Measurements from ENCODE around the gene UBIAD1. TPM values are rescaled to one million over a fixed set of nuclear protein-coding genes. Genes with fewer than 3 reads are reported as not detected.
"Not testable (repeated sequence)": the region's sequence is repeated elsewhere in the genome, so short reads cannot be mapped to it uniquely, and the experiment has no call there.

UBIAD1 gene
- total RNA-seq, 1 donor from 2014 or later = 13.2 TPM

DNA sequence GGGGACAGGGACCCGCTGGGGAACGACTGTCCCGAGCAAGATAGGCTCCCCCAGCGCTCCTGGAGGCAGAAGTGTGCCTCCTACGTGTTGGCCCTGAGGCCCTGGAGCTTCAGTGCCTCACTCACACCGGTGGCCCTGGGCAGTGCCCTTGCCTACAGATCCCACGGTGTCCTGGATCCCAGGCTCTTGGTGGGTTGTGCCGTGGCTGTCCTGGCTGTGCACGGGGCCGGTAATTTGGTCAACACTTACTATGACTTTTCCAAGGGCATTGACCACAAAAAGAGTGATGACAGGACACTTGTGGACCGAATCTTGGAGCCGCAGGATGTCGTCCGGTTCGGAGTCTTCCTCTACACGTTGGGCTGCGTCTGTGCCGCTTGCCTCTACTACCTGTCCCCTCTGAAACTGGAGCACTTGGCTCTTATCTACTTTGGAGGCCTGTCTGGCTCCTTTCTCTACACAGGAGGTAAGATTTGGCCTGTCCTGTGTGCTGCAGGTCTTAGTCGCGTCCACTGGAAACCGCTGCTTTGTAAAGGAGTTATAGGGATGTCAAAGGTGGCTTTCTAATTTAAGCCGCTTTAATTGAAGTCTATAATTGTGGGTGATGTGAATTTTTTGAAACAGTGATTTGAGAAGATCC, 717 bp downstream of the UBIAD1 start:
- DNase-seq (ENCODE audit: low spot score) = no peak
- intact Hi-C loops (cut with DNase I) = no loop called here

DNA sequence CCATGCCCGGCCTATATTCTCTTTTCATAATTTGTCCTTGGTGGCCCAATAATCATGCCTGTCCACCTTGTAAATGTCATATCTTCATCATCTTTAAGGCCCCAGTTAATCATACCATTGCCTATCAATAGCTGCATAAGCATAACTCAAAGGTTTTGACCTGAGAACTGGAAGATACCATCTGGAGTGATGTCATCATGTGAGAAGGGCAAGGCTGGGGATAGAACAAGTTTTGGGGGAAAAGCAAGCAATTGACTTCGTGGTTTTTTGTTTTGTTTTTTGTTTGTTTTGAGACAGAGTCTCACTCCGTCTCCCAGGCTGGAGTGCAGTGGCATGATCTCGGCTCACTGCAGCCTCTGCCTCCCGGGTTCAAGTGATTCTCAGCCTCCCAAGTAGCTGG, 6.2 kb downstream of the UBIAD1 start:
- intact Hi-C loops (cut with DNase I) = no loop called here

DNA sequence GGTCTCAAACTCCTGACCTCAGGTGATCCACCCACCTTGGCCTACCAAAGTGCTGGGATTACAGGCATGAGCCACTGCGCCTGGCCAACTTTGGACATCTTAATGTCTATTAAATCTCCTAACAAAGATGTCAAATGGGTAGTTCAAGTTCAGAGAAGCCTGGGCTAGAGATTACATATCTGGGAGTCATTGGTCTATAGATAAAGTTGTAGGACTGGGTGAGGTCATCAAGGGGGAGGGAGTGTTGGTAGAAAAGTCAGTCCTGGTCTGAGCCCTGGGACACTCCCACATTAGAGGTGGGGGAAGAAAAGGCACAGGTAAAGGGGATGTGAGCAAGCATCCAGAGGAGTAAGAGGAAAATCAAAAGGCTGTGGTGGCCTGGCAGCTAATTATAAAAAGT, 6.6 kb downstream of the UBIAD1 start:
- intact Hi-C loops (cut with DNase I) = no loop called here
- DNase-seq (ENCODE audit: low spot score) = no peak

More for the DNA sequence above, 6.2 kb downstream of the UBIAD1 start:
- DNase-seq (ENCODE audit: low spot score) = no peak

DNA sequence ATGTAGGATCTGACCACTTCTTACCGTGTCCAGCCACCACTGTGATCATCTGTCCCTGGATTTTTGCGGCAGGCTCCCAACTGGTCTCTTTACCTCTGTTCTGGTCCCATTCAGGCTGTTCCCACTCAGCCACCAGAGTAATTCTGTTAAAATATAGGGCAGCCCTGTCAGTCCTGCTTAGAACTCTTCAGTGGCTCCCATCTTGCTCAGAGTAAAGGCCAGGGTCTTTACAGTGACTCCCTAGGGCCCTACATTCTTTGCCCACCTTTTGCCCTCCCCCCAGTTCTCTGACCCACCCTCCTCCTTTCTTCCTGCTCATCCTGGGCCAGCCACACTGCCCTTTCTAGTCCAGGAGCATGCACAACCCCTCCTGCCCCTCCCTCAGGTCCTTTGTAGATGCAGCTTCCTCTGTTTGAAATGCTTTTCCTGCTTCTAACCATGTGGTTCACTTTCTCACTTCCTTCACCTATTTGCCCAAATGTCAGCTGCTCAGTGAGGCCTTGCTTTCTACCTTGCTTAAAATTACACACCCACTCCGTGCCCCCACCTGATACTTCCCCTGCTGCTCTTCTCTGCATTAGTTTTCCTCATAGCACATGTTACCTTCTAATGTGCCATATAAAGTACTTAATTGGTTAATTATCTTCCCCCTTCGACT, 7.8 kb downstream of the UBIAD1 start:
- intact Hi-C loops (cut with DNase I) = no loop called here
- DNase-seq (ENCODE audit: low spot score) = no peak

DNA sequence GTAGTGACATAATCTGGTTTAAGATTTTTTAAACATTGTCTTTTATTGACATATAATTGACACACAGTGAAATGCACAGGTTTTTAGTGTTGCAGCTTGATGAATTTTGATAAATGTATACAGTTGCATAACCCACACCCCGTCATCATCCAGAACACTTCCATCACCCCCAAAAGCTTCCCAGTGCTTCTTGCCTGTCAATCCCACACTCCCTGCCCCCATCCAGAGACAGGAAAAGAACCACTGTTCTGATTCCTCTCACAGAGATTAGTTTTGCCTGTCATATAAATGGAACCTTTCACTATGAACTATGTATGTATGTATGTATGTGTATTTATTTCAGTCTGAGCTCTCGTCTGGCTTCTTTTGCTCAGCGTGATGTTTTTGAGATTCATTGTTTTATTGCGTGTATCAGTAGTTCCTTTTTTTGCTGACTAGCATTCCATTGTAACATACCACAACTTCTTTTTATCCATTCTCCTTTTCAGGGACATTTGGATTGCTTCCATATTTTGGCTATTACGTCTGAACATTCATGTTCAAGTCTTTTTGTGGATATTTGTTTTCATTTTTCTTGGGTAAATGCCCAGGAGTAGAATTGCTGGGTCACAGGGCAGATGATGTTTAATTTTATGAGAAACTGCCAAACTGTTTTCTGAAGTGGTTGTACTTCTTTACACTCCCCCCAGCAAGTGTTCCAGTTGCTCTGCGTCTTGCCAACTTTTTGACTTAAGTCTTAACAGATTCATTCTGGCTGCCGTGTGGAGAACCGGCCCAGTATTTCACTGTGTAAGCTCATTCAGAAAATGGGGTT, 8.7 kb downstream of the UBIAD1 start:
- intact Hi-C loops (cut with DNase I) = no loop called here
- DNase-seq (ENCODE audit: low spot score) = no peak

DNA sequence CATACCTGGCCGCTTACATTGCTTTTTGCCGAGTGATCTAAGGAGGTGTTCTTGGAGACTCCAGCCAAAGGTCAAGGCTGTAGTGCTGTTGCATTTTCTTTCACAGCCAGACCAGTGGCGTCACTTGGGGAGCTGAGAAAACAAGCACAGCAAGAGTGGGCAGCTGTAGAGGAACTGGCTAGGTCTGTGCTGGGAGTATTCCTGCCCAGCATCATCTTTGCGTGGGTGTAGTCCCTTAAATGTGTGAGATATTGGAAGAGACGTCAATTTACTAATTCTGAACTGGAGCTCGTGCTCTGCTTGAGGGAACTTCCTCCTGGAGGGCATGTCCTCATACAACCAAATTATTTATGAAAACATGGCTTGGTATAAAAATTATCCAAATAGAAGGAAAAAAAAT, 10.2 kb downstream of the UBIAD1 start:
- intact Hi-C loops (cut with DNase I) = no loop called here
- DNase-seq (ENCODE audit: low spot score) = no peak

DNA sequence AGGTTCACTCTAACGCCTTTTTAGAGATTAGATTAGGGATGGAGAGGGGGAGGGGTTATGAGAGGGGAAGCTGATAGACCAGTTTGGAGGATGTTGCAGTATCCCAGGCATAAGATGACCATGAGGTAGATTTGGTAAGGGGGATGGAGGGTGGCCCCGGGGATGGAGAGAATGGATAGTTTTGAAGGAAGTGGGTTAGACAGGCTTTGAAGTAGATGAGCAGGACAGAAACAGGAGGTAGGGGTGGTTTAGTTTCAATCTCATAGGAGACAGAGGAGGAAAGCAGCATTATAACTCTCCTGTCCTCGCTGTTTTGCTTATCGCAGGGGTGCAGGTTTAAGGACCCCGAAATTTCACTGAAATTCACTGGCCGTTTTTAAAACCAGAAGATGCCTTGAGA, 11.8 kb downstream of the UBIAD1 start:
- no peak for DNase-seq (ENCODE audit: low spot score)
- intact Hi-C loops (cut with DNase I) = no loop called here

DNA sequence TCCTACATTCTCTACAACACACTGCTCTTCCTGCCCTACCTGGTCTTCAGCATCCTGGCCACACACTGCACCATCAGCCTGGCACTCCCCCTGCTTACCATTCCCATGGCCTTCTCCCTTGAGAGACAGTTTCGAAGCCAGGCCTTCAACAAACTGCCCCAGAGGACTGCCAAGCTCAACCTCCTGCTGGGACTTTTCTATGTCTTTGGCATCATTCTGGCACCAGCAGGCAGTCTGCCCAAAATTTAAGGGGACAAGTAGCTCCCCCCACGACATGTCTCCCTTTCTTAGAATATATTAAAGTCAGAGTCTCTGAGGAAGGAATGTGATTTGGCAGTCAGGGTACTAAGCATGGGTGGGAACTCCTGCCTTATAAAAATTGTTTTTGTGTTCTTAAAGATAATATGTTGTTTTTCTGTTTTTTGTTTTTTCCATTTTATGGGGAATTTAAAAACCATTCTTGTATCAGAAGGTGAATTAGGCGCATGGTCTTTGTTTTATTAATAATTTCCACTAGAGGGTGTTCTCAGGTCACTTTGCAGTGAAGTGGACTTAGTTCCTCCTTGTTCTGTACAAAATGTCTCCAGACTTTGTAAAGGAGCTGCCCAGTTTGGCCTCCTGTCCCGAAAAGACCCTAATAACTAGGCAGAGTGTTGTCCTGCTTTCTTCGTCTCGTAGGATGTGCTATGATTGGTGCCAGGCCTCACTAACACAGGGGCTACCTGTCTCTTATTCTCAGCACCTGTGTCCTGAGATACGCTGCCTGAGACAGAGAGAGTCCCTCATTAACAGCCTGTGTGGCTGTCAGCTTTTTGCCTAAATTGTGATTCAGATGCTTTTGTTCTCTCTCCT, 13.1 kb downstream of the UBIAD1 start:
- no peak for DNase-seq (ENCODE audit: low spot score)
- intact Hi-C loops (cut with DNase I) = no loop called here

DNA sequence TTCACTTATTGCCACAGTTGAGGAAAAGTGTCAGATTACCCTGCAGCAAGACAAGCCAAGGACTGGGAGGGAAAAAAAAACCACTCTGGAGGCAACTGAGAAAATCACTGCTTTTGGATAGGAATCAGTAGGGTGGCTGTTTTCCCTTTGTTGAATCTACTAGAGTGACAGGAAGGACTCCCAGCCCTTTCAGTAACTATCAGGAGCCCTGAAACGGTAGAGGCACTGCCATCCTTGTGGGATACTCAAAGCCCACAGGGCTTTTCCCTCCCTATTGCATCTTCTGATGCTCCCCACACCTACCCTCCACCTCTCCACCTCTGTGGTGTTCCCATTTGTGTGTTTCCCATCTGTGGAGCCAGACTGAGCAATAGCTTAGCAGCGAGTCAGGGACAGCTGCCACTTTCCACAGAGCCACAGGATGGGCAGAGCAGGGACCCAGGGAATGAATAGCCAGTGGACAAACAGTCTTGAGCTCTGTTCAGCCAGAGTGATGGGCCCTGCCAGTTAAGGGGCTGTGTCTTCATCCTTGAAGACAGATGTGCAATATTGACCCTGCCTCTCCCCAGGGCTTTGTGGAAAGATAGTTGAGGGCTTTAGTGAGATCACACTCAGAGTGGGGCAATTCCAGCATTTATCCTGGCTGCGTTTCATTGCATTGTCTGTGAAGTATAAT, 13.9 kb downstream of the UBIAD1 start:
- intact Hi-C loops (cut with DNase I) = no loop called here

DNA sequence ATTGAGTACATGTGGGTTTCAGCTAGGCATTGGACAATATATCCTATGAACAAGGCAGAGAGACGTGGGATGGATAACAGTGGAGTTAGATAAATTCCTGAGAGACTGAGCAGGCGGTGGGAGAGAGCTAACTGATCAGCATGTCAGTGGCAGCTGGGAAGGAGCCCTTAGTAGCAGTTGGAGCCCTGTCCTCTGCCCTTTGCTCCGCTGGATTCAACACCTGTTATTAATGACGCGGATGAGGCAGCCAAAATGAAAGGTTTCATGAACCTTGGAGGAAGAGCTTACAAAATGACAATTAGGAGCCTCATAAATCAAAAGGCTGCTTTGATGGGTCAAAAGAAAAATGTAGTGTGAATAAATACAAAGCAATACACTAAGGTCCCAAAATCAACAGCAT, 16.1 kb downstream of the UBIAD1 start:
- no peak for DNase-seq (ENCODE audit: low spot score)
- intact Hi-C loops (cut with DNase I) = no loop called here

More for the DNA sequence above, 13.9 kb downstream of the UBIAD1 start:
- DNase-seq (ENCODE audit: low spot score) = no peak

DNA sequence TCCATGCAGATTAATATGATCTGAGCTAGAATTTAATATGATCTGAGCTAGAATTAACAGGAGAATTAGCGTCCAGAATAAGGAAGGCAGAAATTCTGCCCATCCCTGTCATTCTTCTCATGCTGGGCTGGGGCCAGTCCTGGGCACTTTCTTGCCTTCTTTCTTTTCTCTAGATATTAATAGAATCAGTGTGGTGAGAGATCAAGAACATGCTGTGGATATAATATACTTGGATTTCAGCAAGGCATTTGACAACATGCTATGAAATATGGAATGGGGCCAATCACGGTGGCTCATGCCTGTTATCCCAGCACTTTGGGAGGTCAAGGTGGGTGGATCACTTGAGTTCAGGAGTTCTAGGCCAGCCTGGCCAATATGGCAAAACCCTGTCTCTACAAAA, 18.1 kb downstream of the UBIAD1 start:
- no peak for DNase-seq (ENCODE audit: low spot score)
- intact Hi-C loops (cut with DNase I) = no loop called here

DNA sequence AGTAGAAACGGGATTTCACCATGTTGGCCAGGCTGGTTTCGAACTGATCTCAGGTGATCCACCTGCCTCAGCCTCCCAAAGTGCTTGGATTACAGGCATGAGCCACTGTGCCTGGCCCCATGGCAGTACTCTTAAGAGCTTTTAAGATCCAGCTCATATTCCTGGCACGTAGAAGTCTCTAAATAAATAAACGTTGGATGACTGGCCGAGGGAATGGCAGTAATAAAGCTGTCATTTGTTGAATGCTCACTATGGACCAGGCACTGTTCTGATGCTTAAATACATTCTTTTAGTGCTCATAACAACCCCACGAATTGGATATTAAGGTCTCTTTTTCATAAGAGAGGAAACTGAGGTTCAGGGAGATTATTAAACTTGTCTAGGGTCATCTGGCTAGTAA, 20.9 kb downstream of the UBIAD1 start:
- intact Hi-C loops (cut with DNase I) = no loop called here
- DNase-seq (ENCODE audit: low spot score) = no peak

DNA sequence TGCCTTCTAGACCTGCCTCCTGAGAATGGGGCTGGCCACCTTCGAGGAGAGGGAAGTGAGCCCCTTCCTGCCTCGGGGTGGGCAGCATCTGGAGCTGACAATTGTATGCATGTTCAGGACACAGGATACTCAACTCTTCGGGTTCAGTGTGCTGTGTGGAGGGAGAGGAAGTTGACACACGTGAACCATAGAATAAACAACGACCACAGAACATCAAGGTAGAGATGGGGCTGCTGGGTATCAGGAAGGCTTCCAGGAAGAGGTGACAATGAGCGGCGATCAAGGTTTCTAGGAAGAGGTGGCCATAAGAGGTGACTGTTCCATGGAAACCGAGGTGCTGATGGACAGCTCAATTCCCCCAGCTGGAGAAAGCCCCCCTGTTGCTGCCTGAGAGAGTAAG, 22.0 kb downstream of the UBIAD1 start:
- intact Hi-C loops (cut with DNase I) = no loop called here
- no peak for DNase-seq (ENCODE audit: low spot score)

DNA sequence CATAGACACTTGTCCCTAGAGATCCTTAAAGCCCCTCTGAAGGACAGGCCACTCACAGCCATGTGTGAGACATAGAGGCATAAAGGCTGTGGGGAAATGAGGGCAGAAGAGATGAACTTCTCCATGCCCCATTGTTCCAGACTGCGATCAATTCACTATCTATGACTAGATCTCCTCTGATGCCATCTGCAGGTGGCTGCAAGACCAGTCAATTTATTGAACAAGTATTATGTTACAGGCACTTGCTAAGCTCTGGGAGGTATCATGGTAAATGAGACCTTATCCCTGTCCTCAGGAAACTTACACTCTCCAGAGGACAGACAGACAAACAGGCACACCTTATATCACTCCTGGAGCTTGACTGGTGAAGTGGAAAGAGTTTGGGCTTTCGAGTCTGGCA, 22.9 kb downstream of the UBIAD1 start:
- DNase-seq (ENCODE audit: low spot score) = no peak
- intact Hi-C loops (cut with DNase I) = no loop called here

DNA sequence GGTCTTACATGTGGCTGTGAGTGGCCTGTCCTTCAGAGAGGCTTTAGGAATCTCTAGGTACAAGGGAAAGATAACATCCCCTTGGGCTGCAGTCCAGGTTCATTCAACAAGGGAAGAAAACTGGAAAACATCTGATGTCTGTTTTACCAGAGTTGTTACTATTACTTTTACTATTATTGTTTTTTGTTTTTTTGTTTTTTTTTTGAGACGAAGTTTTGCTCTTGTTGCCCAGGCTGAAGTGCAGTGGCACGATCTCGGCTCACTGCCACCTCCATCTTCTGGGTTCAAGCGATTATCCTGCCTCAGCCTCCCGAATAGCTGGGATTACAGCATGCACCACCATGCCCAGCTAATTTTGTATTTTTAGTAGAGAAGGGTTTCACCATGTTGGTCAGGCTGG, 24.8 kb downstream of the UBIAD1 start:
- intact Hi-C loops (cut with DNase I); DNase-seq (ENCODE audit: low spot score): not testable (repeated sequence)

DNA sequence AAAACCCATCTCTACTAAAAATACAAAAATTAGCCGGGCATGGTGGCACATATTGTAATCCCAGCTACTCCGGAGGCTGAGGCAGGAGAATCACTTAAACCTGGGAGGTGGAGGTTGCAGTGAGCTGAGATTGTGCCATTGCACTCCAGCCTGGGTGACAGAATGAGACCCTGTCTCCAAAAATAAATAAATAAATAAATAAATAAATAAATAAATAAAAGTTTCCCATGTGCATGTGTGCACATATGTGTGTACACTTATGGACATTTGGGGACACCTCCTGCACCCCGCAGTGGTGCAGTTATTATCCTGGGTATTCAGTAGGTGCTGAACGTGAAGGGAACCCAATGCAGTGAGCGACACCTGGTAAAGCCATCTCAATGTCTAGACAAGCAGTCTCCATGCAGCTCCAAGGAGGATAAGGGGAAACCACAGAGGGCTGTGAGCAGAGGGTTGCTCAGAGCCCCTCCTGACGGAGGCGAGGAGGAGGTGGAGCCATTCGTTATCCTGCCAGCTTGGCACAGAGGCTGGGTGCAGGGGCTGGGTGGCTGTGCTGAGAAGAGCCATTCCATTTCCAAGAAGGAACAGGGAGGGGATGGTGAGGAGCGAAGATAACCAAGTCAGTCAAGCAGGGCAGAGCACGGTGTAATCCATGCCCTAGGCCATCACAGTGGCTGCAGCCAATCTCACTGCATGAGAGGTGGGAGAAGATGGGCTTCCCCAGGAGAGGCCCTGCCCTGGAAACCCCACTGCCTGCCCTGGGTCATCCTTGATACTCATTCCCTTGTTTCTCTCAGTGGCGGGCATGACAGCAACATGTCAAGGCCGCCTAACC, 25.6 kb downstream of the UBIAD1 start:
- intact Hi-C loops (cut with DNase I) = no loop called here
- no peak for DNase-seq (ENCODE audit: low spot score)

DNA sequence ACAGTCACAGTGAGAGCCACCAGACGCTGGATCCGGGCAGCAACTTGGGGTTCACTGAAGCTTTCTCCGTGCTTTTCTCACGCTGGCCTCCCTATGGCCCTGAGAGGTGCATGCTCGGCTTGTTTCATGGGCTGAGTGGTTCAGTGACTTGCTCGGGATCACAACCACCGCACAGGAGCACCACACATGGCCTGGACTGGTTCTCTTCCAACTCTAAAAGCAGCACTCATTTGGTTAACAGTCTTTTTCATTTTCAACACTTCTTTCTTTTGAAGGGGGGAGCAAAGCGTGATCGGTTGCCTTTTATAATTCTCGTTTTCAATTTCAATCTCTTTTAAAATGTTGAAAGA, 26.2 kb downstream of the UBIAD1 start:
- no peak for DNase-seq (ENCODE audit: low spot score)

DNA sequence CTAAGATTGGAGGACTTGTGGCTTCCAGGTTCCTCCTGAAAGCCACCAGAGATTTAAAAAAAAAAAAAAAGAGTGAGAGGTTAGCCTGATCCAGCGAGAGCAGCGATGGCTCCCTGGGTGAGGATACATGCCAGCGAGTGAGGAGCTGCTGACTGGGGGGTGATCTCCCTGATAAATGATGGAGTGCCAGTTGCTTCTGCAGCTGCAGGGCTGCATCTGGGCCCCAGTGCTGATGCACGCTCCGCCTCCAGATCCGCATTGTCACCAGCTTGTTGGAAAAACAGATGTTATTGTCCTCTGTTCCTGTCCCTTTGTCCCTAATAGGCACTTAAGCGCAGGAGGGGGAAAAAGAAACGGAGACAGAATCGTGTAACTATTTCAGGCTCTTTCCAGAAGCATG, 28.6 kb downstream of the UBIAD1 start:
- intact Hi-C loops (cut with DNase I) = no loop called here
- DNase-seq (ENCODE audit: low spot score) = no peak

More for the DNA sequence above, 26.2 kb downstream of the UBIAD1 start:
- intact Hi-C loops (cut with DNase I) = no loop called here

DNA sequence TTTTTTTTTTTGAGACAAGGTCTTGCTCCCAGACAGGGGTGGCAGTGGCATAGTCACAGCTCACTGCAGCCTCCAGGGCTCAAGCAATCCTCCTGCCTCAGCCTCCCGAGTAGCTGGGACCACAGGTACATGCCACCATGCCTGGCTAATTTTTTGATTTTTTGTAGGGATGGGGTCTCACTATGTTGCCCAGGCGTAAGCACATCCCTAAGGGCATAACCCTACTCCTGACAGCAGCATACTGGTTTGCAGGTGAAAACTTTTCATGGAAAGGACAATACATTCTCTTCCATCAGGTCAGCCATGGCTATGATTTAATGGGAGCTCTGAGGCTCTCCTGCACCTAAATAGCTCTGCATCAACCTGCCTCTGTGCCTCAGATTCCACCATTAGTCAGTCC, 29.4 kb downstream of the UBIAD1 start:
- intact Hi-C loops (cut with DNase I) = no loop called here
- no peak for DNase-seq (ENCODE audit: low spot score)

Data from cardiac septum (tissue), 1 donor.